ENCODE measurements around the gene PDE7B.

PDE7B gene

GRCh38 chr6:135935941-135936601 is 84.6 kb downstream of the PDE7B start:
- Histone ChIP-seq H3K4me3 (ENCODE audit: low read depth, low read length) (no peak overlapping the region), H3K36me3 (ENCODE audit: control insufficient read depth in 2 of 2, insufficient read depth in 1 of 2, low read length in 2 of 2) (no peaks in the 10 kb centered on the region), H3K9me3 (ENCODE audit: control insufficient read depth, insufficient read depth, low read depth, low read length) (no peaks in the 10 kb centered on the region), H3K4me1 (ENCODE audit: control insufficient read depth, insufficient read depth, low read length) (peaks cover 4% of the 10 kb centered on the region), H3K27ac (ENCODE audit: extremely low read depth, low read depth, low read length) (no peak overlapping the region)
- TF ChIP-seq ZNF133 (tag by site-specific recombination; IDR thresholded peaks at IDR 0.05) (no peak), EGR2 (tag by site-specific recombination; IDR thresholded peaks at IDR 0.05; ENCODE audit: low read depth) (no peak), HIC1 (tag by site-specific recombination; IDR thresholded peaks at IDR 0.05) (peak; percentile 63; the same call in 1 of the 2 replicates), OSR2 (tag by site-specific recombination; IDR thresholded peaks at IDR 0.05) (peak; percentile 58; the same call in 1 of the 2 replicates), SP7 (tag by site-specific recombination; IDR thresholded peaks at IDR 0.05) (peak; percentile 95), TCF7L2 (IDR thresholded peaks at IDR 0.05; ENCODE audit: borderline replicate concordance, low read depth, low read length) (0 out of 2 replicates have a peak, but pooled peaks have one; percentile 9)
- TF ChIP-seq, protein P1, sequence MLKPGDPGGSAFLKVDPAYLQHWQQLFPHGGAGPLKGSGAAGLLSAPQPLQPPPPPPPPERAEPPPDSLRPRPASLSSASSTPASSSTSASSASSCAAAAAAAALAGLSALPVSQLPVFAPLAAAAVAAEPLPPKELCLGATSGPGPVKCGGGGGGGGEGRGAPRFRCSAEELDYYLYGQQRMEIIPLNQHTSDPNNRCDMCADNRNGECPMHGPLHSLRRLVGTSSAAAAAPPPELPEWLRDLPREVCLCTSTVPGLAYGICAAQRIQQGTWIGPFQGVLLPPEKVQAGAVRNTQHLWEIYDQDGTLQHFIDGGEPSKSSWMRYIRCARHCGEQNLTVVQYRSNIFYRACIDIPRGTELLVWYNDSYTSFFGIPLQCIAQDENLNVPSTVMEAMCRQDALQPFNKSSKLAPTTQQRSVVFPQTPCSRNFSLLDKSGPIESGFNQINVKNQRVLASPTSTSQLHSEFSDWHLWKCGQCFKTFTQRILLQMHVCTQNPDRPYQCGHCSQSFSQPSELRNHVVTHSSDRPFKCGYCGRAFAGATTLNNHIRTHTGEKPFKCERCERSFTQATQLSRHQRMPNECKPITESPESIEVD (tag by site-specific recombination; IDR thresholded peaks at IDR 0.05), result peak; percentile 58
- TF ChIP-seq, protein P2, sequence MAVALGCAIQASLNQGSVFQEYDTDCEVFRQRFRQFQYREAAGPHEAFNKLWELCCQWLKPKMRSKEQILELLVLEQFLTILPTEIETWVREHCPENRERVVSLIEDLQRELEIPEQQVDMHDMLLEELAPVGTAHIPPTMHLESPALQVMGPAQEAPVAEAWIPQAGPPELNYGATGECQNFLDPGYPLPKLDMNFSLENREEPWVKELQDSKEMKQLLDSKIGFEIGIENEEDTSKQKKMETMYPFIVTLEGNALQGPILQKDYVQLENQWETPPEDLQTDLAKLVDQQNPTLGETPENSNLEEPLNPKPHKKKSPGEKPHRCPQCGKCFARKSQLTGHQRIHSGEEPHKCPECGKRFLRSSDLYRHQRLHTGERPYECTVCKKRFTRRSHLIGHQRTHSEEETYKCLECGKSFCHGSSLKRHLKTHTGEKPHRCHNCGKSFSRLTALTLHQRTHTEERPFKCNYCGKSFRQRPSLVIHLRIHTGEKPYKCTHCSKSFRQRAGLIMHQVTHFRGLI (tag by site-specific recombination; IDR thresholded peaks at IDR 0.05), result peak; percentile 92; the same call in 1 of the 2 replicates
- TF ChIP-seq, protein P3, sequence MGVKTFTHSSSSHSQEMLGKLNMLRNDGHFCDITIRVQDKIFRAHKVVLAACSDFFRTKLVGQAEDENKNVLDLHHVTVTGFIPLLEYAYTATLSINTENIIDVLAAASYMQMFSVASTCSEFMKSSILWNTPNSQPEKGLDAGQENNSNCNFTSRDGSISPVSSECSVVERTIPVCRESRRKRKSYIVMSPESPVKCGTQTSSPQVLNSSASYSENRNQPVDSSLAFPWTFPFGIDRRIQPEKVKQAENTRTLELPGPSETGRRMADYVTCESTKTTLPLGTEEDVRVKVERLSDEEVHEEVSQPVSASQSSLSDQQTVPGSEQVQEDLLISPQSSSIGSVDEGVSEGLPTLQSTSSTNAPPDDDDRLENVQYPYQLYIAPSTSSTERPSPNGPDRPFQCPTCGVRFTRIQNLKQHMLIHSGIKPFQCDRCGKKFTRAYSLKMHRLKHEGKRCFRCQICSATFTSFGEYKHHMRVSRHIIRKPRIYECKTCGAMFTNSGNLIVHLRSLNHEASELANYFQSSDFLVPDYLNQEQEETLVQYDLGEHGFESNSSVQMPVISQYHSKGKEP (tag by site-specific recombination; IDR thresholded peaks at IDR 0.05), result peak; percentile 88
- ChIA-PET POLR2A (no interaction called here), CTCF (interaction anchor here (0.6 to 1.6 kb wide), 4 partner anchors 26 to 293 kb away, joined by 3 to 5 read pairs (median 4); no protein-coding TSS in a partner anchor)

- no peak overlapping the region for H3K27ac ChIP-seq (ENCODE audit: extremely low read depth, low read depth, low read length)
- no peak for TF ChIP-seq ZNF426 (tag by site-specific recombination; IDR thresholded peaks at IDR 0.05)
- no peaks in the 10 kb centered on the region for H3K9me3 ChIP-seq (ENCODE audit: control insufficient read depth, insufficient read depth, low read depth, low read length)
- no peak overlapping the region for H3K4me3 ChIP-seq (ENCODE audit: low read depth, low read length)
- no peaks in the 10 kb centered on the region for H3K36me3 ChIP-seq (ENCODE audit: control insufficient read depth in 2 of 2, insufficient read depth in 1 of 2, low read length in 2 of 2)
- CTCF ChIA-PET, result interaction anchor here (0.7 to 1.6 kb wide), 2 partner anchors 27 to 53 kb away, joined by 3 to 5 read pairs; no protein-coding TSS in a partner anchor
- peaks cover 4% of the 10 kb centered on the region for H3K4me1 ChIP-seq (ENCODE audit: control insufficient read depth, insufficient read depth, low read length)
- POLR2A ChIA-PET, result no interaction called here
Observed at GRCh38 chr6:135936606-135937005, 85.1 kb downstream of the PDE7B start.

GRCh38 chr6:135937106-135937505 is 85.6 kb downstream of the PDE7B start:
- ChIA-PET CTCF (no interaction called here), POLR2A (no interaction called here)
- Histone ChIP-seq H3K27ac (ENCODE audit: extremely low read depth, low read depth, low read length) (no peak overlapping the region), H3K4me1 (ENCODE audit: control insufficient read depth, insufficient read depth, low read length) (peaks cover 4% of the 10 kb centered on the region), H3K4me3 (ENCODE audit: low read depth, low read length) (no peak overlapping the region), H3K36me3 (ENCODE audit: control insufficient read depth in 2 of 2, insufficient read depth in 1 of 2, low read length in 2 of 2) (no peaks in the 10 kb centered on the region), H3K9me3 (ENCODE audit: control insufficient read depth, insufficient read depth, low read depth, low read length) (no peaks in the 10 kb centered on the region)
- TF ChIP-seq ZNF596 (tag by site-specific recombination; IDR thresholded peaks at IDR 0.05) (no peak), ZNF138 (tag by site-specific recombination; IDR thresholded peaks at IDR 0.05; ENCODE audit: borderline replicate concordance) (no peak), ZNF140 (tag by site-specific recombination; IDR thresholded peaks at IDR 0.05) (no peak), EGR2 (tag by site-specific recombination; IDR thresholded peaks at IDR 0.05; ENCODE audit: low read depth) (no peak), SP7 (tag by site-specific recombination; IDR thresholded peaks at IDR 0.05) (no peak)
- TF ChIP-seq, protein P4, sequence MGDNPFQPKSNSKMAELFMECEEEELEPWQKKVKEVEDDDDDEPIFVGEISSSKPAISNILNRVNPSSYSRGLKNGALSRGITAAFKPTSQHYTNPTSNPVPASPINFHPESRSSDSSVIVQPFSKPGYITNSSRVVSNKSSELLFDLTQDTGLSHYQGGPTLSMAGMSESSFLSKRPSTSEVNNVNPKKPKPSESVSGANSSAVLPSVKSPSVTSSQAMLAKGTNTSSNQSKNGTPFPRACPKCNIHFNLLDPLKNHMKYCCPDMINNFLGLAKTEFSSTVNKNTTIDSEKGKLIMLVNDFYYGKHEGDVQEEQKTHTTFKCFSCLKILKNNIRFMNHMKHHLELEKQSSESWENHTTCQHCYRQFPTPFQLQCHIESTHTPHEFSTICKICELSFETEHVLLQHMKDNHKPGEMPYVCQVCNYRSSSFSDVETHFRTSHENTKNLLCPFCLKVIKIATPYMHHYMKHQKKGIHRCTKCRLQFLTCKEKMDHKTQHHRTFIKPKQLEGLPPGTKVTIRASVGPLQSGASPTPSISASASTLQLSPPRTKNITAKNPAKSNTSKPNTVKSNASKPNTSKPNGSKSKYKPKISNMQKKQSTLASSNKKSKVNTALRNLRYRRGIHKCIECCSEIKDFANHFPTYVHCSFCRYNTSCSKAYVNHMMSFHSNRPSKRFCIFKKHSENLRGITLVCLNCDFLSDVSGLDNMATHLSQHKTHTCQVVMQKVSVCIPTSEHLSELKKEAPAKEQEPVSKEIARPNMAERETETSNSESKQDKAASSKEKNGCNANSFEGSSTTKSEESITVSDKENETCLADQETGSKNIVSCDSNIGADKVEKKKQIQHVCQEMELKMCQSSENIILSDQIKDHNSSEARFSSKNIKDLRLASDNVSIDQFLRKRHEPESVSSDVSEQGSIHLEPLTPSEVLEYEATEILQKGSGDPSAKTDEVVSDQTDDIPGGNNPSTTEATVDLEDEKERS (tag by site-specific recombination; IDR thresholded peaks at IDR 0.05), result no peak
- TF ChIP-seq, protein P5, sequence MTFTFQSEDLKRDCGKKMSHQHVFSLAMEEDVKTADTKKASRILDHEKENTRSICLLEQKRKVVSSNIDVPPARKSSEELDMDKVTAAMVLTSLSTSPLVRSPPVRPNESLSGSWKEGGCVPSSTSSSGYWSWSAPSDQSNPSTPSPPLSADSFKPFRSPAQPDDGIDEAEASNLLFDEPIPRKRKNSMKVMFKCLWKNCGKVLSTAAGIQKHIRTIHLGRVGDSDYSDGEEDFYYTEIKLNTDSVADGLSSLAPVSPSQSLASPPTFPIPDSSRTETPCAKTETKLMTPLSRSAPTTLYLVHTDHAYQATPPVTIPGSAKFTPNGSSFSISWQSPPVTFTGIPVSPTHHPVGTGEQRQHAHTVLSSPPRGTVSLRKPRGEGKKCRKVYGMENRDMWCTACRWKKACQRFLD (tag by site-specific recombination; IDR thresholded peaks at IDR 0.05), result no peak

Data from HEK293 (cell line).